ENCODE measurements around the gene FOXD4L4.
"Not testable (repeated sequence)": the region's sequence is repeated elsewhere in the genome, so short reads cannot be mapped to it uniquely, and the experiment has no call there.

GRCh38 chr9:65737096-65737564 is at the start of gene FOXD4L4:
- not testable (repeated sequence) for TF ChIP-seq CTCF, POLR2A (IDR thresholded peaks at IDR 0.05)

All from lower leg skin (tissue), 3 donors.